Ovary (tissue), 3 donors: ENCODE results near the gene CD300LD.

ENCODE experiments used
- POLR2A ChIP-seq: fragments of 450-650 bp; IDR thresholded peaks from one replicate; pipeline ENCODE4 v1.6.1; 2017; ENCODE audit warnings: antibody characterized with exemption, mild to moderate bottlenecking, moderate library complexity
- TF ChIP-seq, protein P1 (sequence below), 3 donors: fragments of 450-650 bp in 2 of 3; fragments of 200-600 bp in 1 of 3; IDR thresholded peaks; one replicate each; pipeline versions ENCODE4 v1.5.1 to v1.8.0; 2016 to 2022; ENCODE audit warnings: antibody characterized with exemption in 3 of 3, mild to moderate bottlenecking in 1 of 3
- donor health status: DM: no; HTN: no; CAD: no.

DNA sequence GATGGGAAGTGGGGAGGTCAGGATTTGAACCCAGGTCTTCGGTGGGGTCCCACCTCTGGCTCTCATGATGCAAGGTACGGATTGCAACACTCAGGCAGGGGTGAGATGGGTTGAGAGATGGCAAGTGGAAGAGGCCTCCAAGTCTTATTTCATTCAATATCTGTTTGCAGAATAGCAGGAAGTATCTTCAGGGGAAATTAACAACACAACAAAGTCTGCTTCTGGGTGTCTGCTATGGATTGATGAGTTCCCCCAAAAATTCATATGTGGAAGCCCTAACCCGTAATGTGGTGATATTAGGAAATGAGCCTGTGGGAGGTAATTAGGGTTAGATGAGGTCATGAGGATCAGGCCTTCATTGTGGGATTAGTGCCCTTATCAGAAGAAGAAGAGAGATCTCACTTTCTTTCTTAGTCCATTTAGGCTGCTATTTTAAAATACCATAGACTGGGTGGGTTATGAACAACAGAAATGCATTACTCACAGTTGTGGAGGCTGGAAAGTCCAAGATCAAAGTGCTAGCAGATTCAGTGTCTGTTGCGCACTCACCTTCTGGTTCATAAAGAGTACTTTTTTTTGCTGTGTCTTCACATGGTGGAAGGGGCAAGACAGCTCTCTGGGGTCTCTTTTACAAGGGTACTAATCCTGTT is 20.3 kb downstream of the CD300LD start:
- TF ChIP-seq, protein P1, sequence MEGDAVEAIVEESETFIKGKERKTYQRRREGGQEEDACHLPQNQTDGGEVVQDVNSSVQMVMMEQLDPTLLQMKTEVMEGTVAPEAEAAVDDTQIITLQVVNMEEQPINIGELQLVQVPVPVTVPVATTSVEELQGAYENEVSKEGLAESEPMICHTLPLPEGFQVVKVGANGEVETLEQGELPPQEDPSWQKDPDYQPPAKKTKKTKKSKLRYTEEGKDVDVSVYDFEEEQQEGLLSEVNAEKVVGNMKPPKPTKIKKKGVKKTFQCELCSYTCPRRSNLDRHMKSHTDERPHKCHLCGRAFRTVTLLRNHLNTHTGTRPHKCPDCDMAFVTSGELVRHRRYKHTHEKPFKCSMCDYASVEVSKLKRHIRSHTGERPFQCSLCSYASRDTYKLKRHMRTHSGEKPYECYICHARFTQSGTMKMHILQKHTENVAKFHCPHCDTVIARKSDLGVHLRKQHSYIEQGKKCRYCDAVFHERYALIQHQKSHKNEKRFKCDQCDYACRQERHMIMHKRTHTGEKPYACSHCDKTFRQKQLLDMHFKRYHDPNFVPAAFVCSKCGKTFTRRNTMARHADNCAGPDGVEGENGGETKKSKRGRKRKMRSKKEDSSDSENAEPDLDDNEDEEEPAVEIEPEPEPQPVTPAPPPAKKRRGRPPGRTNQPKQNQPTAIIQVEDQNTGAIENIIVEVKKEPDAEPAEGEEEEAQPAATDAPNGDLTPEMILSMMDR (IDR thresholded peaks at IDR 0.05) = no peak
- TF ChIP-seq POLR2A = no peak
